OCI-LY3 (cell line): ENCODE results near the gene FOS.

ENCODE experiments used
- H2AFZ ChIP-seq: fragments of 200-600, 300-600 bp; shearing (Covaris generic); 2 replicates; pipeline ENCODE4 v1.6.0; 2014; ENCODE audit warnings: antibody characterized with exemption, low read depth, low read length
- H3K27ac ChIP-seq: fragments of 200-600, 300-600 bp; sonication (generic); 2 replicates; pipeline ENCODE4 v1.5.1; 2014; ENCODE audit warnings: mild to moderate bottlenecking, low read length, moderate library complexity, mixed read lengths
- H3K27me3 ChIP-seq: fragments of 200-600, 300-600 bp; sonication (generic); 2 replicates; pipeline ENCODE4 v1.6.1; 2014; ENCODE audit warnings: low read depth, low read length, mixed read lengths
- H3K36me3 ChIP-seq: fragments of 200-600, 300-600 bp; sonication (generic); replicated peaks from 2 replicates; pipeline ENCODE3; 2014; ENCODE audit warnings: low read depth, low read length, mixed read lengths
- H3K4me1 ChIP-seq: fragments of 300-600, 200-600 bp; sonication (generic); 2 replicates; pipeline ENCODE4 v1.6.1; 2014; ENCODE audit warnings: low read length, mixed read lengths
- H3K4me2 ChIP-seq: fragments of 200-600, 300-600 bp; sonication (generic); 2 replicates; pipeline ENCODE4 v1.6.1; 2014; ENCODE audit warnings: low read length, mixed read lengths
- H3K4me3 ChIP-seq: fragments of 300-600, 200-600 bp; sonication (generic); 2 replicates; pipeline ENCODE4 v1.5.1; 2014; ENCODE audit warnings: antibody characterized with exemption, mild to moderate bottlenecking, low read length, moderate library complexity
- H3K79me2 ChIP-seq: fragments of 300-600, 200-600 bp; shearing (Covaris generic); 2 replicates; pipeline ENCODE4 v1.6.1; 2014; ENCODE audit warnings: mild to moderate bottlenecking, low read length, mixed read lengths
- H3K9ac ChIP-seq: fragments of 300-600, 200-600 bp; shearing (Covaris generic); 2 replicates; pipeline ENCODE4 v1.6.0; 2014; ENCODE audit warnings: mild to moderate bottlenecking, low read length, moderate library complexity
- H3K9me3 ChIP-seq: fragments of 200-600, 300-600 bp; shearing (Covaris generic); 2 replicates; pipeline ENCODE4 v1.6.1; 2014; ENCODE audit warnings: low read length, mixed read lengths; ENCODE audit not compliant: insufficient read depth
- H4K20me1 ChIP-seq: fragments of 200-600, 300-600 bp; sonication (generic); 2 replicates; pipeline ENCODE4 v1.6.1; 2016; ENCODE audit warnings: low read length, mixed read lengths; ENCODE audit not compliant: insufficient read depth
- CTCF ChIP-seq: fragments of 200-600, 300-600 bp; sonication (generic); IDR thresholded peaks from 2 replicates; pipeline ENCODE4 v1.5.1; 2014; ENCODE audit warnings: antibody characterized with exemption, low read length, low read depth
- EZH2phosphoT487 ChIP-seq: fragments of 200-600 bp; shearing (Covaris generic); IDR thresholded peaks from 2 replicates; pipeline ENCODE4 v1.6.1; 2018; ENCODE audit warnings: antibody characterized with exemption, mixed run types, low read depth

Gene FOS

GRCh38 chr14:75242546-75243273 is 35.9 kb upstream of the FOS start:
- no peak for TF ChIP-seq CTCF
- TF ChIP-seq EZH2phosphoT487, result no peak
- H3K9ac ChIP-seq, result no peak overlapping the region
- peaks cover 13% of the 10 kb centered on the region for H3K4me1 ChIP-seq
- H3K4me2 ChIP-seq, result no peak overlapping the region
- H3K27me3 ChIP-seq, result peaks cover 20% of the 10 kb centered on the region
- no peak overlapping the region for H2AFZ ChIP-seq
- H3K27ac ChIP-seq, result no peak overlapping the region
- no peaks in the 10 kb centered on the region for H3K9me3 ChIP-seq
- no peaks in the 10 kb centered on the region for H3K36me3 ChIP-seq
- no peaks in the 10 kb centered on the region for H3K79me2 ChIP-seq
- no peak overlapping the region for H3K4me3 ChIP-seq
- no peaks in the 10 kb centered on the region for H4K20me1 ChIP-seq

- Histone ChIP-seq H3K36me3 (no peaks in the 10 kb centered on the region), H3K9me3 (no peaks in the 10 kb centered on the region), H3K4me3 (no peak overlapping the region), H3K27me3 (peaks cover 23% of the 10 kb centered on the region), H3K27ac (no peak overlapping the region), H3K4me1 (peaks cover 15% of the 10 kb centered on the region), H4K20me1 (no peaks in the 10 kb centered on the region), H2AFZ (no peak overlapping the region), H3K4me2 (no peak overlapping the region), H3K9ac (no peak overlapping the region), H3K79me2 (no peaks in the 10 kb centered on the region)
- TF ChIP-seq EZH2phosphoT487 (no peak), CTCF (no peak)
These were observed 34.5 kb upstream of the FOS start for GRCh38 chr14:75244121-75244520.

- peaks cover 19% of the 10 kb centered on the region for H3K4me1 ChIP-seq
These were observed 31.9 kb upstream of the FOS start for GRCh38 chr14:75246546-75247285.

More at GRCh38 chr14:75246546-75247285, 31.9 kb upstream of the FOS start:
- Histone ChIP-seq H3K4me3 (no peak overlapping the region), H3K4me2 (no peak overlapping the region), H2AFZ (no peak overlapping the region), H3K9me3 (no peaks in the 10 kb centered on the region), H3K9ac (no peak overlapping the region), H3K36me3 (no peaks in the 10 kb centered on the region), H3K27ac (no peak overlapping the region), H4K20me1 (no peaks in the 10 kb centered on the region), H3K79me2 (no peaks in the 10 kb centered on the region), H3K27me3 (peaks cover 23% of the 10 kb centered on the region)
- TF ChIP-seq CTCF (no peak), EZH2phosphoT487 (no peak)
